Measurements from ENCODE around the gene TPSG1.

GRCh38 chr16:1199347-1200013 lies 25.6 kb downstream of the TPSG1 start:
- TF ChIP-seq, protein P1, sequence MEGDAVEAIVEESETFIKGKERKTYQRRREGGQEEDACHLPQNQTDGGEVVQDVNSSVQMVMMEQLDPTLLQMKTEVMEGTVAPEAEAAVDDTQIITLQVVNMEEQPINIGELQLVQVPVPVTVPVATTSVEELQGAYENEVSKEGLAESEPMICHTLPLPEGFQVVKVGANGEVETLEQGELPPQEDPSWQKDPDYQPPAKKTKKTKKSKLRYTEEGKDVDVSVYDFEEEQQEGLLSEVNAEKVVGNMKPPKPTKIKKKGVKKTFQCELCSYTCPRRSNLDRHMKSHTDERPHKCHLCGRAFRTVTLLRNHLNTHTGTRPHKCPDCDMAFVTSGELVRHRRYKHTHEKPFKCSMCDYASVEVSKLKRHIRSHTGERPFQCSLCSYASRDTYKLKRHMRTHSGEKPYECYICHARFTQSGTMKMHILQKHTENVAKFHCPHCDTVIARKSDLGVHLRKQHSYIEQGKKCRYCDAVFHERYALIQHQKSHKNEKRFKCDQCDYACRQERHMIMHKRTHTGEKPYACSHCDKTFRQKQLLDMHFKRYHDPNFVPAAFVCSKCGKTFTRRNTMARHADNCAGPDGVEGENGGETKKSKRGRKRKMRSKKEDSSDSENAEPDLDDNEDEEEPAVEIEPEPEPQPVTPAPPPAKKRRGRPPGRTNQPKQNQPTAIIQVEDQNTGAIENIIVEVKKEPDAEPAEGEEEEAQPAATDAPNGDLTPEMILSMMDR (IDR thresholded peaks at IDR 0.05; ENCODE audit: insufficient read depth, low read length, poor library complexity, severe bottlenecking): no peak
- TF ChIP-seq EZH2phosphoT487 (conservative IDR thresholded peaks at IDR 0.05; ENCODE audit: low read length): no peak

Data from SU-DHL-6 (cell line).